Psoas muscle (tissue), 8 donors: Measurements from ENCODE around the gene AGER. TPM values are rescaled to one million over a fixed set of nuclear protein-coding genes. Genes with fewer than 3 reads are reported as not detected.
A peak's percentile ranks its signal among the peaks of the same experiment; 100 is the strongest.

Experiments
- ATAC-seq, 4 donors: fragments of 200-7000 bp; cut with Tn5 transposase; one replicate each; pipeline ENCODE4 v1.9.1; 2020; ENCODE audit warnings: moderate library complexity in 3 of 4, mild to moderate bottlenecking in 2 of 4
- DNase-seq, 2 donors: peaks; one replicate each; pipeline ENCODE4 v3.0.0-alpha.2; 2020
- H3K27ac ChIP-seq: fragments of 200-600 bp; one replicate; pipeline ENCODE4 v1.8.0; 2022
- H3K27me3 ChIP-seq, 3 donors: fragments of 200-600 bp in 1 of 3; one replicate each; pipeline versions ENCODE4 v1.6.1 to v1.8.0; 2013 to 2022; ENCODE audit warnings: low read length in 2 of 3, mild to moderate bottlenecking in 2 of 3, moderate library complexity in 1 of 3; ENCODE audit not compliant: insufficient read depth in 3 of 3
- H3K36me3 ChIP-seq, 2 donors: fragments of 200-600 bp in 1 of 2; one replicate each; pipeline versions ENCODE4 v1.6.1 to v1.8.0; 2013 to 2022; ENCODE audit warnings: low read depth in 1 of 2, mild to moderate bottlenecking in 1 of 2, moderate library complexity in 1 of 2; ENCODE audit not compliant: insufficient read depth in 1 of 2
- H3K4me1 ChIP-seq: fragments of 200-600 bp; one replicate; pipeline ENCODE4 v1.8.0; 2022
- H3K4me3 ChIP-seq: fragments of 200-600 bp; one replicate; pipeline ENCODE4 v1.8.0; 2022; ENCODE audit warnings: mild to moderate bottlenecking
- H3K9me3 ChIP-seq: fragments of 200-600 bp; one replicate; pipeline ENCODE4 v1.8.0; 2022
- WGBS, 3 donors: extraction: QIAGEN DNeasy Blood & Tissue Kit; methylation state at CpG; one replicate each; pipeline versions ENCODE4 v1.1.6 to v1.1.7; 2013; 5-methylcytosine and 5-hydroxymethylcytosine counted together
- intact Hi-C, 2 donors: fragments of 100-400 bp; cut with DNase I; formaldehyde crosslinking; loops; one replicate each; pipeline versions ENCODE4 v1.11.0 to v1.14.2; 2022
- polyA plus RNA-seq, 3 donors: library from polyadenylated mRNA; stranded (reverse); fragments of 200-250 nt; gene quantifications; one replicate each; pipeline ENCODE4 v1.2.3, GENCODE V29; 2013
- total RNA-seq, 4 donors: library from RNA; stranded (reverse); fragmentation: NEBNext Ultra II Directional in 2 of 4; extraction: Animal tissue kit (Norgen Biotek cat#: 25700) in 2 of 4; gene quantifications; one replicate each; pipeline versions ENCODE4 v1.2.1 to v1.2.4, GENCODE V29; 2021 to 2023
- TF ChIP-seq, protein P1 (sequence below): fragments of 200-600 bp; IDR thresholded peaks from one replicate; pipeline ENCODE4 v1.8.0; 2022; ENCODE audit warnings: antibody characterized with exemption
- donor health status: healthy with polysubstance abuse.
- donor health status: DM: no; HTN: no; CAD: no; lungs with moderate emphysema.
- donor health status: Bipolar disorder and iron deficiency.
- donor health status: healthy.
- donor health status: DM: yes; HTN: yes; CAD: no.
- donor health status: DM: no; HTN: no; CAD: no.
- donor health status: DM: no; HTN: no; CAD: no.
- donor health status: DM: yes; HTN: yes; CAD: no.

AGER gene
- total and polyA plus RNA-seq, 7 donors, result 0.79 to 2.0 (median 1.2) TPM

DNA sequence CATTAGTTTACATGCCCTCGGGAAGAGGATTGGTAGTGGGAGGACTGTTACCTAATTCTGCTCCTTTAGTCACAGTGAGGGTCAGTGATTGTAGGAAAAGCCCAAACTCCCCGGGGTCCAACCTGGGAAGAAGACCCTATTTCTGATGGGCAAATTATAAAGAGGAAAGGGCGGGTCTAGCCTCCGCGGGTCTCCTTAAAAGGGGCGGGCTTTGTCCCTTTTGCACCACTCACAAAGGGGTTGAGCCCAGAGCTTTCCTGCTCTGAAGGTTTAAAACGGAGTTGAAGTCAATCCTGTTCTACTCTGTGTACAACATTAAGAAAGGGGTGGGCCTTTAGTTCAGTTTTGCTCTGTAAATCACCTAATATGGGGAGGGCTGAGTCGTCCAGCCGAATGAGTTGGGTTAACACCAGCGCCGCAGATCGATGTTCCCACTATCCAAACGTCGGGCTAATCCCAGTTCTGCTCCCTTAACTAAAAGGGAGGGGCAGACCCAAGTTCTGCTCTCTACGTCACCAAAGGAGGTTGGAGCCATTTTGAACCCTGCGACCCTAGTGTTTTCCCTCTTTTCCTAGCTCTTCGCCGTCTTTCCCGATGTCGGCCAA, 6.8 kb downstream of the AGER start:
- DNase-seq (no peak), ATAC-seq (peak; percentile 2 to 31 (median 6))
- Histone ChIP-seq H3K4me3 (peak overlapping the region; percentile 92), H3K9me3 (no peaks in the 10 kb centered on the region), H3K27ac (peak overlapping the region; percentile 87), H3K27me3 (no peaks in the 10 kb centered on the region), H3K36me3 (peaks cover 0 to 24% of the 10 kb centered on the region in 2 donors), H3K4me1 (peaks cover 32% of the 10 kb centered on the region)
- intact Hi-C loops, result loop anchor here (2.0 to 5.0 kb wide), 2 partner anchors 48 to 50 kb away; partner anchors contain the start of gene ATF6B (in 2 of the 2)
- TF ChIP-seq, protein P1, sequence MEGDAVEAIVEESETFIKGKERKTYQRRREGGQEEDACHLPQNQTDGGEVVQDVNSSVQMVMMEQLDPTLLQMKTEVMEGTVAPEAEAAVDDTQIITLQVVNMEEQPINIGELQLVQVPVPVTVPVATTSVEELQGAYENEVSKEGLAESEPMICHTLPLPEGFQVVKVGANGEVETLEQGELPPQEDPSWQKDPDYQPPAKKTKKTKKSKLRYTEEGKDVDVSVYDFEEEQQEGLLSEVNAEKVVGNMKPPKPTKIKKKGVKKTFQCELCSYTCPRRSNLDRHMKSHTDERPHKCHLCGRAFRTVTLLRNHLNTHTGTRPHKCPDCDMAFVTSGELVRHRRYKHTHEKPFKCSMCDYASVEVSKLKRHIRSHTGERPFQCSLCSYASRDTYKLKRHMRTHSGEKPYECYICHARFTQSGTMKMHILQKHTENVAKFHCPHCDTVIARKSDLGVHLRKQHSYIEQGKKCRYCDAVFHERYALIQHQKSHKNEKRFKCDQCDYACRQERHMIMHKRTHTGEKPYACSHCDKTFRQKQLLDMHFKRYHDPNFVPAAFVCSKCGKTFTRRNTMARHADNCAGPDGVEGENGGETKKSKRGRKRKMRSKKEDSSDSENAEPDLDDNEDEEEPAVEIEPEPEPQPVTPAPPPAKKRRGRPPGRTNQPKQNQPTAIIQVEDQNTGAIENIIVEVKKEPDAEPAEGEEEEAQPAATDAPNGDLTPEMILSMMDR, result no peak
- 1% methylated on average over 20 of the region's 20 CpGs for WGBS, 3 donors

DNA sequence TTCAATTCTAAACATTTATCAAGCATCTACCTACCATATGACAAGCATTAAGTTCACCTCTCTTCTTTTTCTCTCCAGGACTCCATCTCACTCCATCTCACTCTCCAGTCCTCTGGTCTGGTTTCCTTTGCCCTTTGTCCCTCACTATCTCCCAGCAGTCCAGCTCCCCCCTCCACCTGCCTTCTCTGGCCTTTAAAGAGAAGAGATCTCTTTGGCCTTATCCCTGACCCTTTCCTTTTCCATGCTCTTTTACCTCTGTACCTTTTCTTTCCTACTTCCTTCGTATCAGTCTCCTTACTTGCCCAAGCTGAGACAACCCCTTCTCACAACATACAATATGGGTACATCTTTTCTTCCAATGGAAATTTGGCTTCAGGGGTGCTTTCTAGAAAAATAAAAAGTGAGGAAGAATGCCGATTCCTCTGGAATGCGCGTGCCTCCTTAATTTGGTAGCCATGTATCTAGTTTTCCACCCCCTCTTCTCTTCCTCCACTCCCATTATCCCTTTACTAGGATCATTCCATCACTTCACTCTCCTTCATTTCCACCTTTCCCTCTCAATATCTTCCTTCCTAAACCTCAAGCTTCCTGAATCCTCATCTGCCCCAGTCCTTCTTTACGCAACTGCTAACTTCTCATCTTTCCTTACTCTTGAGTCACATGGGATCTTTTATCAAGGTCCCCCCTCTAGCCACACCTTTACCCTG, 7.4 kb downstream of the AGER start:
- ATAC-seq (peak in 1 of 4 donors; percentile 30), DNase-seq (no peak)
- 12 to 22% (median 21%) methylated on average over 5 of the region's 5 CpGs for WGBS, 3 donors
- no peaks in the 10 kb centered on the region for H3K9me3 ChIP-seq
- intact Hi-C loops, result loop anchor here (2.0 to 5.0 kb wide), 2 partner anchors 48 to 49 kb away; partner anchors contain the start of gene ATF6B (in 2 of the 2)
- peaks cover 0 to 21% of the 10 kb centered on the region in 2 donors for H3K36me3 ChIP-seq
- H3K27me3 ChIP-seq, result no peaks in the 10 kb centered on the region
- peak overlapping the region; percentile 87 for H3K27ac ChIP-seq
- TF ChIP-seq, protein P1, result no peak
- H3K4me1 ChIP-seq, result peaks cover 30% of the 10 kb centered on the region
- peak overlapping the region; percentile 92 for H3K4me3 ChIP-seq

DNA sequence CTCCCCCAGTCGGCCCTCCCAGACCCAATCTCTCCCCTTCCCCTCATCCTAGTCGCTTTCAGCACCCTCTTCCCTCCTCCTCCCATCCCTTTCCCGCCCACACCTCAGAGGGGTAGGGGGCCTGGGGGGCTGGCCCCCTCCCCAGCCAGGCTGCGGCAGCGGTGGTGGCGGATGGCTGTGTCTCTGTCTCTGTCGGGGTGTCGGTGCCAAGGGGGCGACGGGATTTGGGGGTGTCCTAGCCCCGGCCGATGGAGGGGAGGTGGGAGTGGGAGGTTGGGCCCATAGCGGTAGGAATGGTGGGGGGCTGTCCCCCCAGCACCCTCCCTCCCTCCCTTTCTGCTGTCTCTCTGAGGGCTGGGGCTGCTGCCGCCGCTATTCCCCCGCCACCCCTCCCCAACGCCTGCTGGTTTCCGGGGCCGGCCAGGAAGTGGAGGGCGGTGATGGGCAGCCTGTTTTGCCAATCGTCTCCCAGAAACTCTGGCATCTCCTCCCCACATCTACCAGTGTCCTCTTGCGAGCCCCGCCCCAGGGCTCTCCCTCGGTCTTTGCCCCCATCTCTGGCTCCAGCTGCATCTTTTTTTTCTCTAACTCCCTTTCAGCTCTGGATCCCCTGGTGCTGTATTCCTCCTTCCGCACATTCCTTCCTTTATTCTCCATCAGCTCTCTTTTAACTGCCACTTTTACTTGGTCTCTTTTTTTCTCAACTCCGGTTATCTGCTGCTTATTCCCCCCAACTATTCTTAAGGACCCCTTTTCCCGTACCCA, 8.2 kb downstream of the AGER start, which contains the start of gene AGPAT1:
Gene AGPAT1, minus strand, starts transcription at position 374 of the 765 bp plus-strand sequence. CDS start 4,588 bp downstream, outside the sequence.
- no peaks in the 10 kb centered on the region for H3K27me3 ChIP-seq
- intact Hi-C loops, result loop anchor here (2.0 to 5.0 kb wide), 2 partner anchors 47 to 49 kb away; partner anchors contain the start of gene ATF6B (in 2 of the 2)
- DNase-seq, result peak; percentile 97 to 98
- peaks cover 0 to 17% of the 10 kb centered on the region in 2 donors for H3K36me3 ChIP-seq
- no peaks in the 10 kb centered on the region for H3K9me3 ChIP-seq
- TF ChIP-seq, protein P1, result no peak
- peak; percentile 69 to 80 (median 72) for ATAC-seq
- H3K4me3 ChIP-seq, result peak within 1 kb of the TSS; percentile 92
- H3K4me1 ChIP-seq, result peaks cover 30% of the 10 kb centered on the region
- 1% methylated on average over 14 to 27 of the region's 27 CpGs for WGBS, 3 donors
- H3K27ac ChIP-seq, result peak within 1 kb of the TSS; percentile 87

DNA sequence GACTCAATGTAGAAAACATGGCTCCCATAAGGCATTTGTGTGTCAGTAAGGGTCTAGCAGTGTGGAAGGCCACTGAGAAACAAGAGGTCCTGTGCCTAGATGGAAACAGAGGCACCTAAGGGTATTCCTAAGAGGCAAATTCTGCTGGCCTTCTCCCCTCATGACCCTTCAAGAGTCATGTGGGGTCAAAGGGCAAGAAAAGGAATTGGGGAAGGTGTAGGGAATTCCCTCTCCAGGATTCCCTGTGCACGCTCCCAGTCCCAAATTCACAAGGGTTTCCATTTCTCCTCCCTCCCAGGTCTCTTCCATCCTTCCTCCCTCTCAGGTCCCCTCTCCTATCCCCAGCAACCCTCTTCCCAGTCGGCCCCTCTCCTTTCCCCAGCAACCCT, 8.7 kb downstream of the AGER start:
- no peak for ATAC-seq
- WGBS, 3 donors, result 6 to 17% (median 9%) methylated on average over 2 of the region's 2 CpGs
- Histone ChIP-seq H3K36me3 (peaks cover 0 to 17% of the 10 kb centered on the region in 2 donors), H3K4me1 (peaks cover 30% of the 10 kb centered on the region), H3K27me3 (no peaks in the 10 kb centered on the region), H3K27ac (peak overlapping the region; percentile 87), H3K9me3 (no peaks in the 10 kb centered on the region), H3K4me3 (peak overlapping the region; percentile 92)
- no peak for DNase-seq
- TF ChIP-seq, protein P1, result no peak
- intact Hi-C loops, result loop anchor here in 1 of 2 donors (5.0 kb wide), 1 partner anchor 48 kb away; the partner anchor contains the start of gene ATF6B
